OCI-LY7 (cell line): ENCODE data around the gene OTUD3.

ENCODE experiments used
- EZH2phosphoT487 ChIP-seq: fragments of 200-600 bp; sonication (generic); IDR thresholded peaks from 2 replicates; pipeline ENCODE4 v1.6.1; 2018; ENCODE audit warnings: low read depth, borderline replicate concordance, mild to moderate bottlenecking, mixed run types, antibody characterized with exemption, low read length, moderate library complexity, mixed read lengths
- TF ChIP-seq, protein P1 (sequence below): fragments of 200-600 bp; sonication (generic); conservative IDR thresholded peaks from 2 replicates; pipeline ENCODE4 v1.5.1; 2014; ENCODE audit warnings: mild to moderate bottlenecking, antibody characterized with exemption, low read length, moderate library complexity, mixed read lengths

DNA sequence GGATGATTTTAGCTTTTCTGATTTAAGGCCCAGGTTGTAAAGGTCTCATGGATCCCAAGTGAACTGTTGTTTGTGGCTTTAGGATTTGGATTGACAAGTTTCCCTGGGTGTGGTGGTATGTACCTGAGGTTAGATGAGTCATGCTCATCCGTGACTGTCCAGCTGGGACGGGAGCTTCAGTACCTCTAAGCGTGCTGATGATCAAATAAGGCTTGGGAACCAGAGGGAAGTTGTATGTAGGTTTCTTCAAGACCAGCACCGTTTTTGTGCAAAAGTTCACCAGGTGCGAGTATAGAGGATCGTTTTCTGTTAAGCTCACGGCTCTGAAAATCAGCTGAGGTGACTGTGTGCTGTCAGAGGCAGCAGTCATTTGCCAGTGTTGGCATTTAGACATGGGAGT, 21.4 kb downstream of the OTUD3 start:
- TF ChIP-seq, protein P1, sequence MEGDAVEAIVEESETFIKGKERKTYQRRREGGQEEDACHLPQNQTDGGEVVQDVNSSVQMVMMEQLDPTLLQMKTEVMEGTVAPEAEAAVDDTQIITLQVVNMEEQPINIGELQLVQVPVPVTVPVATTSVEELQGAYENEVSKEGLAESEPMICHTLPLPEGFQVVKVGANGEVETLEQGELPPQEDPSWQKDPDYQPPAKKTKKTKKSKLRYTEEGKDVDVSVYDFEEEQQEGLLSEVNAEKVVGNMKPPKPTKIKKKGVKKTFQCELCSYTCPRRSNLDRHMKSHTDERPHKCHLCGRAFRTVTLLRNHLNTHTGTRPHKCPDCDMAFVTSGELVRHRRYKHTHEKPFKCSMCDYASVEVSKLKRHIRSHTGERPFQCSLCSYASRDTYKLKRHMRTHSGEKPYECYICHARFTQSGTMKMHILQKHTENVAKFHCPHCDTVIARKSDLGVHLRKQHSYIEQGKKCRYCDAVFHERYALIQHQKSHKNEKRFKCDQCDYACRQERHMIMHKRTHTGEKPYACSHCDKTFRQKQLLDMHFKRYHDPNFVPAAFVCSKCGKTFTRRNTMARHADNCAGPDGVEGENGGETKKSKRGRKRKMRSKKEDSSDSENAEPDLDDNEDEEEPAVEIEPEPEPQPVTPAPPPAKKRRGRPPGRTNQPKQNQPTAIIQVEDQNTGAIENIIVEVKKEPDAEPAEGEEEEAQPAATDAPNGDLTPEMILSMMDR = no peak
- no peak for TF ChIP-seq EZH2phosphoT487
